Measurements from ENCODE around the gene PAM.

DNA sequence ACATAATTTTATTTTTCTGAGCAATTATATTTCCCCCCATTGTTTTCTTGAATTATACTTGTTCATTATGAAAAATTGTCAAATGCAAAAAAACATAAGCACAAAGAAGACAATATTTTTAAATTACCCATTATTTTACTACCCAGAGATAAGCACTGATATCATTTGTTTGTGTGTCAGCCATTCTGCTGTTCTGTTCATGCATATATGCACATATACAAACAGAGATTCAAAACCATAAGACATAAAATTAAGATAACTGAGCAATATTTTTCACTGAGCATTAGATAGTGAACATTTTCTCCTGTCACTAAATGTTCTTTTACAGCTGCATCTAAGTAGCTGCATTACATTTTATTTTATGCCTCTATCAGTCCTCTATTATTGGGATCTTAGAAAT lies 35.6 kb downstream of the PAM start:
- TF ChIP-seq, protein P1, sequence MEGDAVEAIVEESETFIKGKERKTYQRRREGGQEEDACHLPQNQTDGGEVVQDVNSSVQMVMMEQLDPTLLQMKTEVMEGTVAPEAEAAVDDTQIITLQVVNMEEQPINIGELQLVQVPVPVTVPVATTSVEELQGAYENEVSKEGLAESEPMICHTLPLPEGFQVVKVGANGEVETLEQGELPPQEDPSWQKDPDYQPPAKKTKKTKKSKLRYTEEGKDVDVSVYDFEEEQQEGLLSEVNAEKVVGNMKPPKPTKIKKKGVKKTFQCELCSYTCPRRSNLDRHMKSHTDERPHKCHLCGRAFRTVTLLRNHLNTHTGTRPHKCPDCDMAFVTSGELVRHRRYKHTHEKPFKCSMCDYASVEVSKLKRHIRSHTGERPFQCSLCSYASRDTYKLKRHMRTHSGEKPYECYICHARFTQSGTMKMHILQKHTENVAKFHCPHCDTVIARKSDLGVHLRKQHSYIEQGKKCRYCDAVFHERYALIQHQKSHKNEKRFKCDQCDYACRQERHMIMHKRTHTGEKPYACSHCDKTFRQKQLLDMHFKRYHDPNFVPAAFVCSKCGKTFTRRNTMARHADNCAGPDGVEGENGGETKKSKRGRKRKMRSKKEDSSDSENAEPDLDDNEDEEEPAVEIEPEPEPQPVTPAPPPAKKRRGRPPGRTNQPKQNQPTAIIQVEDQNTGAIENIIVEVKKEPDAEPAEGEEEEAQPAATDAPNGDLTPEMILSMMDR (IDR thresholded peaks at IDR 0.05), result no peak
- no peak for TF ChIP-seq POLR2A (IDR thresholded peaks at IDR 0.05)
